Endothelial cell (in vitro differentiated cells): ENCODE data around the gene KIAA1755. TPM values are rescaled to one million over a fixed set of nuclear protein-coding genes. Genes with fewer than 3 reads are reported as not detected.

Experiments used
- DNase-seq: peaks from one replicate; pipeline ENCODE4 v3.0.0; 2021; ENCODE audit warnings: low spot score
- H3K27ac Mint-ChIP-seq: one replicate; pipeline ENCODE4 v1.8.0; 2021; ENCODE audit warnings: mixed read lengths, inconsistent platforms; ENCODE audit not compliant: unreplicated experiment
- H3K27me3 Mint-ChIP-seq: one replicate; pipeline ENCODE4 v1.8.0; 2021; ENCODE audit warnings: mild to moderate bottlenecking, moderate library complexity, mixed read lengths, inconsistent platforms; ENCODE audit not compliant: unreplicated experiment
- H3K36me3 Mint-ChIP-seq: one replicate; pipeline ENCODE4 v1.8.0; 2021; ENCODE audit warnings: mild to moderate bottlenecking, low read depth, mixed read lengths, inconsistent platforms; ENCODE audit not compliant: unreplicated experiment
- H3K4me1 Mint-ChIP-seq: one replicate; pipeline ENCODE4 v1.8.0; 2021; ENCODE audit warnings: mild to moderate bottlenecking, mixed read lengths, inconsistent platforms; ENCODE audit not compliant: unreplicated experiment
- H3K4me3 Mint-ChIP-seq: one replicate; pipeline ENCODE4 v1.8.0; 2021; ENCODE audit warnings: mild to moderate bottlenecking, mixed read lengths, inconsistent platforms; ENCODE audit not compliant: unreplicated experiment
- H3K9me3 Mint-ChIP-seq: one replicate; pipeline ENCODE4 v1.8.0; 2021; ENCODE audit warnings: mixed read lengths, inconsistent platforms; ENCODE audit not compliant: unreplicated experiment
- CTCF ChIP-seq: fragments of 200-600 bp; sonication (generic); IDR thresholded peaks from one replicate; pipeline ENCODE4 v1.5.0; 2021; ENCODE audit warnings: antibody characterized with exemption; ENCODE audit not compliant: unreplicated experiment
- total RNA-seq: library from RNA; stranded (reverse); fragmentation: NEBNext Ultra II Directional; extraction: Animal tissue kit (Norgen Biotek cat#: 25700); gene quantifications from one replicate; pipeline ENCODE4 v1.2.1, GENCODE V29; 2021; ENCODE audit not compliant: unreplicated experiment

Gene KIAA1755
- total RNA-seq, 1 donor from 2014 or later, result not detected

GRCh38 chr20:38261054-38261390 is 487 bp upstream of the KIAA1755 start:
- Mint-ChIP-seq H3K9me3 (no peaks in the 10 kb centered on the region), H3K4me3 (peak overlapping the region; percentile 64), H3K4me1 (peaks cover 3% of the 10 kb centered on the region), H3K36me3 (no peaks in the 10 kb centered on the region), H3K27me3 (peaks cover 13% of the 10 kb centered on the region), H3K27ac (no peak overlapping the region)
- DNase-seq, result no peak
- TF ChIP-seq CTCF, result no peak

GRCh38 chr20:38260025-38260377 is 534 bp downstream of the KIAA1755 start:
- no peak overlapping the region for H3K27ac Mint-ChIP-seq
- H3K9me3 Mint-ChIP-seq, result no peaks in the 10 kb centered on the region
- H3K4me3 Mint-ChIP-seq, result no peak overlapping the region
- H3K27me3 Mint-ChIP-seq, result peaks cover 13% of the 10 kb centered on the region
- TF ChIP-seq CTCF, result no peak
- H3K36me3 Mint-ChIP-seq, result no peaks in the 10 kb centered on the region
- peaks cover 3% of the 10 kb centered on the region for H3K4me1 Mint-ChIP-seq
- DNase-seq, result no peak

- Mint-ChIP-seq H3K4me1 (peaks cover 3% of the 10 kb centered on the region), H3K27ac (no peak overlapping the region), H3K4me3 (no peak overlapping the region)
Observed at GRCh38 chr20:38258545-38259215, 1.9 kb downstream of the KIAA1755 start.

GRCh38 chr20:38256966-38257365 is 3.6 kb downstream of the KIAA1755 start:
- Mint-ChIP-seq H3K9me3 (no peaks in the 10 kb centered on the region), H3K27ac (no peak overlapping the region), H3K4me1 (peaks cover 3% of the 10 kb centered on the region), H3K4me3 (no peak overlapping the region), H3K27me3 (peaks cover 8% of the 10 kb centered on the region), H3K36me3 (no peaks in the 10 kb centered on the region)
- TF ChIP-seq CTCF, result no peak
- DNase-seq, result no peak

More at GRCh38 chr20:38258545-38259215, 1.9 kb downstream of the KIAA1755 start:
- H3K27me3 Mint-ChIP-seq, result peaks cover 13% of the 10 kb centered on the region
- no peak for TF ChIP-seq CTCF
- H3K9me3 Mint-ChIP-seq, result no peaks in the 10 kb centered on the region
- no peak for DNase-seq
- H3K36me3 Mint-ChIP-seq, result no peaks in the 10 kb centered on the region

- Mint-ChIP-seq H3K9me3 (no peaks in the 10 kb centered on the region), H3K27ac (no peak overlapping the region), H3K36me3 (no peaks in the 10 kb centered on the region), H3K4me1 (peaks cover 1% of the 10 kb centered on the region), H3K4me3 (no peak overlapping the region), H3K27me3 (peaks cover 6% of the 10 kb centered on the region)
- TF ChIP-seq CTCF, result no peak
- DNase-seq, result no peak
Observed at GRCh38 chr20:38256021-38256420, 4.5 kb downstream of the KIAA1755 start.
